HG02588 (cell line): ENCODE results near the gene ZMYM3.
A peak's percentile ranks its signal among the peaks of the same experiment; 100 is the strongest.
"Not testable (repeated sequence)": the region's sequence is repeated elsewhere in the genome, so short reads cannot be mapped to it uniquely, and the experiment has no call there.

ENCODE experiments used
- ATAC-seq: cut with Tn5 transposase; IDR thresholded peaks from one replicate; pipeline ENCODE4 v1.9.1; 2021; ENCODE audit warnings: mild to moderate bottlenecking, moderate library complexity; ENCODE audit not compliant: unreplicated experiment

Gene ZMYM3

DNA sequence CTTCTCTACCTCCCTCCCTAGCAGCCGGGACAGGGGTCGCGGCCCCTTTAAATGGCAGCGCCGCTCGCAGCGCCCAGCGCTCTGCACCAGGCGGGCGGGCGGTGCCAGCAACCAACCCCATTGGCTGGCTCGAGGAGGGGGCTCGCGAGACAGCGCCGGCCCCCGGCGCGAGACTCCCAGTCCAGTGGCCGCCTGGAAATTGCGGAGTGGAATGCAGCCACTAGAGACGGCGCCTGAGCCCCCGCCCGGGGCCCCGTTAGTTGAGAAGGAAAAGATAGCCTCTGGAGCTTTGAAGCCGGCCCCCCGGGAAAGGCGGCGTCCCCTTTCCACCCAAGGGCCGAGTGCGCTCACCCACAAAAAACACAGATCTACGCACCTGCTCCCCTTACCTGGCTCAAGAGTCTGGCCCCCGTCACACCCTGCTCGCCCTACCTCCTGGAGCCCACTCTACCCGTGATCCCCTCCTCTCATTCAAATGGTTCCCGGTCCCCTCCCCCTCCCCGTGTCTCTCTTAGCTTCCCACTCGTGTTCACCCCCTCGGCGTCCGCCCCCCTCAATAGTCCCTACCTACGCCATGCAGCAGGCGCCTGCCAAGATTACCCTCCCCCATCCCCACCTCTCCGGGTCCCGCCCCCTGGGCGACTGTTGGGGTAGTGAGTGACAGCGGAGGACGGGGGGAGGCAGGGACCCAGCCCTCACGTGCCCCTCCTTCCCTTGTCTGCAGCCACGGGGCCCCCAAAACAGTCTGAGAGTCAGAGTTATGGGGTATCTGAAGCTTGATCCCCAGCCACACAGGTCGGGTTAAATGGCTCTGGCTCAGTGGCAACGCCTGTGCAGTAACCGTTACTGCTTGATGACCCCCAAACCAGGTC is at the start of gene ZMYM3:
ZMYM3 (minus strand) TSS at position 49 of the 872 bp plus-strand sequence. CDS start 885 bp downstream, outside the sequence.
- ATAC-seq: peak; percentile 86

DNA sequence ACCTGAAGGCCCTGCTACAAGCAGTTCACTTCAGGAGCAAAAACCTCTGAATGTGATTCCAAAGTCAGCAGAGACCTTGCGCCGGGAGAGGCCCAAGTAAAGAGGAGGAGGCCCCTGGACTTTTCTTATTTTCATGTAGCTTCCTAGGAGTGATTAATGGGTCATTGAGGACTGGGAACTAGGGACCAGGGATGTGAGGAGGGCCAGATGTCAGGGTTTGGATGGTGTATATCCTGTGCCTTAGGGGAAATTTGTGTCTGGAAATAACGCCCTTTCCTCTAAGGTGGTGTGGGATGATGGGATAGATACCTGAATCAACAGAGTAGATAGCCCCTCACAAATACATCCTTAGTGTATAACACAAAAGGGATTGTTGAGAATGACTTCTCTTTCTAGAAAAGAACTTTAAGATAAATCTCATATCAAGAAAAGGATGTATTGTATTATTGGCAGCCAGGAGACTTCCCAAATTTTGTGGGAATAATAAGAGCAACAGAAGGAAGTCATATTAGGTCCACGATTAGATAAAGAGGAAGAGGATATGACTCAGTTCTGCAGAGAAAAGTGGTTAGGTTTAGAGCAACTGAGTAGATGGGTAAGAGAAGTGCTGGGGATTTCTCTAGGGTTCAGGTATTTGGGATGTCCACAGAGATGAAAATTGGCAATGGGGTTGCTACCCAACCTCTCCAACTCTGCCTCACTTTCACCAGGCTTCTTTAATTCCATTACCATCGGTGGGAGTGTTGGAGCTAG is 48.7 kb upstream of the ZMYM3 start:
- ATAC-seq: no peak

- ATAC-seq: no peak
These were observed 47.4 kb upstream of the ZMYM3 start, which contains the start of gene ITGB1BP2 for GRCh38 chrX:71301195-71301924. Gene ITGB1BP2 (plus strand): TSS chrX:71301750. CDS start chrX:71301807, 57 bp downstream.

DNA sequence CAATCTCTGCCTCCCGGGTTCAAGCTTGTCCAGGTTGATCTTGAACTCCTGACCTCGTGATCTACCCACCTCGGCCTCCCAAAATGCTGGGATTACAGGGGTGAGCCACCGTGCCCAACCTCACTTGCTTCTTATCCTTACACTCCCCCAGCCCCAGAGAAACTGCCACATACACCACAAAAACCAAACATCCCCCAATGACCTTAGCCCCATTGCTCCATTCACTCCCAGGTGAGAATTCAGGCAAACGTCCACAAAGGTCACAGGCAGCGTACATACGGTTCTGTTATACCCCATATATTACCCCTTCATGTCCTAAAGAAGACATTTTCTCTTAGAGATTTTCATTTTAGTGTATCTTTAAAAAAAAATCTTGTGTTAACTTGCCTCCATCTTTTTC is 46.6 kb upstream of the ZMYM3 start:
- not testable (repeated sequence) for ATAC-seq

DNA sequence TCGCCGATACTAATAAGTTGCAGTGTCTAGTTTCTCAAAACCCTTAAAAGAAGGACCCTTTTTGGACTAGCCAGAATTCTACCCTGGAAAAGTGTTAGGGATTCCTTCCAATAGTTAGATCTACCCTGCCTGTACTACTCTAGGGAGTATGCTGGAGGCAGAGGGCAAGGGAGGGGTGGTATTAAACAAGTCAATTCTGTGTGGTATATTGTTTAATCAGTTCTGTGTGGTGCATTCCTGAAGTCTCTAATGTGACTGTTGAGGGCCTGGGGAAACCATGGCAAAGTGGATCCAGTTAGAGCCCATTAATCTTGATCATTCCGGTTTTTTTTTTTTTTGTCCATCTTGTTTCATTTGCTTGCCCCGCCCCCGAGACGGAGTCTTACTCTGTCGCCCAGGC is 46.1 kb upstream of the ZMYM3 start:
- not testable (repeated sequence) for ATAC-seq

DNA sequence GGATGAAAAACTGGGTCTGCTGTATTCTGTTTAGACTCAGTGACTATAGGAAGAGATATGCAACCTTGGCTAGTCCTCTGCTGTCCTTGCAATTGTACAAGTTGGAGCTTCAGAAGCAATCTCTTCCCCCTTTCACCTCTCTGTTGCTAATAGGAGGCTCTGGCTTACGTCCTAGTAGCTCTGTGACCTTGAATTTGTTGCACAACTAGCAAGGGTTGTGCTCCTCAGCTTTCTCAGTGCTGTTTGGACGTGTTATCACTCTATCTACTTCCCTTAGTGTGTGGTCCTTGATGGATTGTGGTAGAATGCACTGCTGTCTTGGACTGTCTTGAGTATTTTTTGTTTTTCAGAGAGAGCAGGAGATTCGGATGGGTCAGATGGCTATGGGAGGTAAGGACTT is 44.2 kb upstream of the ZMYM3 start:
- ATAC-seq: no peak

GRCh38 chrX:71296806-71297205 is 42.9 kb upstream of the ZMYM3 start:
- no peak for ATAC-seq

DNA sequence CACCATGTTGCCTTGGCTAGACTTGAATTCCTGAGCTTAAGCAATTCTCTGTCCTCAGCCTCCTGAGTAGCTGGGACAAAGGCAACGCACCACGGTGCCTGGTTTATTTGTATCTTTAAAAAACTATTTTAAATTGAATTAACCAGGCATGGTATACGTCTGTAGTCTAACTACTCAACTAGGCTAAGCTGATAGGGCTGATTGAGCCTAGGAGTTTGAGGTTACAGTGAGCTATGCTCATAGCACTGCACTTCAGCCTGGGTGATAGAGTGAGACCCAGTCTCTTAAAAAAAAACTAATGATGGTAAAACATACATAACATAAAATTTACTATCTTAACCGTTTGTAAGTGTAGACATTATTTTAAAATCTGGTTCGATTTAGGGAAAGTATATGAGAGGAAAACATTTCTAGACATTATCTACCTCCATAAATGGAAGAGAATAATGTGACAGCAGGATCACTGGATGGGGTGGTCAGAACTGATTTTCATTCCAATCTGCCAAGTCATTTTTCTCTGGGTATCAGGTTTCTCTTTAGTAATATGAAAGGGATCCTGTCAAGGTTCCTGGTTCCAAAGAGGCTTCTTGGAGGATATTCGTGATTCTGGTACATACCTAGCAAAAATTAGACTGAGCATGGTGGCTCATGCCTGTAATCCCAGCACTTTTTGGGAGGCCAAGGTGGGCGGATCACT is 38.9 kb upstream of the ZMYM3 start:
- ATAC-seq: no peak

DNA sequence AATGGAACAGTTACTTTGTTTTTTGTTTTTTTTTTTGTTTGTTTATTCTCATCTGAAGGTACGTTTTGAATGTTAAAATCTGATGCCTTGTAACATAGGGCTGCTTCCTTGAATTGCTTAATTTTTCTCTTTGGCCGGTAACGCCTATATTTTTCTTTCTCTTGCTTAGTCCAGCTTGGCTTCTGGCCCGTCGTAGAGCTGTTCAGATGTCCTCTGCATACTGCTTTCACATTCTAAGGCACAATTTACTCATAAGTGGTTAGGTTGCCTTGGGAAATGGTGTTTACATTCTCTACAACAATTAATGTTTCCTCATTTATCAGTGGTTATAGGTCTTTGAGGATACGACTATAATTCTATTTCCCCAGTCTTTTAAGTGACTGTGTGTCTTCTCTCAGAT is 37.4 kb upstream of the ZMYM3 start:
- no peak for ATAC-seq

- no peak for ATAC-seq
These were observed 32.0 kb upstream of the ZMYM3 start for GRCh38 chrX:71285929-71286328.

DNA sequence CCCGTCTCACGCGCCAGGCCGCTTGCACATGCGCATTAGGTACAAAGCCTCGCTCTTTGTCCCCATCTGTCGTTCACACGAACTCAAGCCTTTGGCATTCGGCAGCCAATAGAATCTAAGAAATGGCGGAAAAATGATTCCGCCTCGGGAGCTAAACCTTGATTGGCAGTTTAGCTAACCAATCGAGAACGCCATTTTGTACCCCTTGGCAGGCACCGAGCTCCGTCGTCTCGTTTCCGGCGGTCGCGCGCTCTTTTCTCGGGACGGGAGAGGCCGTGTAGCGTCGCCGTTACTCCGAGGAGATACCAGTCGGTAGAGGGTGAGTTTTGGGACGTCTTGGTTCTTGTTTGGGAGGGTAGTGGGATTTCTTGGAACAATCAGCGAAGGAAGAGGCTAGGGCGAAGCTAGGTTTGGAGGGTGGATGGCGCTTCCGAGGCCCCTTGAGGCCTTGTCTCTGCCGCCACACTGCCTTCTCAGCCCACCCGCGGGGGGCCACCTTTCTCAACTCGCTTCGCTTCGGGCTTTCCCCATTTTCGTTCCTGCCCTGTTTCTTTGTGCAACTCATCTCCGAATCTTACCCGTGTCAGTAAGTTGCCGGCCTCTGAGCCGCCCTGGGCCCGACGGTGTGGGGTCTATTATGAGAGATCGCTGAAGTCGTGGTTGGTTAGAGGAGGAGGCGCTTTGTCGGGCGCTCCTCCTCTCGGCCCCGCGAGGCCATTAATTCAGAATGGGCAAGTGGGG is 29.6 kb upstream of the ZMYM3 start, which contains the start of gene NONO:
NONO (plus strand) TSS at position 233 of the 741 bp plus-strand sequence. CDS start 7,003 bp downstream, outside the sequence.
- ATAC-seq: peak; percentile 84

DNA sequence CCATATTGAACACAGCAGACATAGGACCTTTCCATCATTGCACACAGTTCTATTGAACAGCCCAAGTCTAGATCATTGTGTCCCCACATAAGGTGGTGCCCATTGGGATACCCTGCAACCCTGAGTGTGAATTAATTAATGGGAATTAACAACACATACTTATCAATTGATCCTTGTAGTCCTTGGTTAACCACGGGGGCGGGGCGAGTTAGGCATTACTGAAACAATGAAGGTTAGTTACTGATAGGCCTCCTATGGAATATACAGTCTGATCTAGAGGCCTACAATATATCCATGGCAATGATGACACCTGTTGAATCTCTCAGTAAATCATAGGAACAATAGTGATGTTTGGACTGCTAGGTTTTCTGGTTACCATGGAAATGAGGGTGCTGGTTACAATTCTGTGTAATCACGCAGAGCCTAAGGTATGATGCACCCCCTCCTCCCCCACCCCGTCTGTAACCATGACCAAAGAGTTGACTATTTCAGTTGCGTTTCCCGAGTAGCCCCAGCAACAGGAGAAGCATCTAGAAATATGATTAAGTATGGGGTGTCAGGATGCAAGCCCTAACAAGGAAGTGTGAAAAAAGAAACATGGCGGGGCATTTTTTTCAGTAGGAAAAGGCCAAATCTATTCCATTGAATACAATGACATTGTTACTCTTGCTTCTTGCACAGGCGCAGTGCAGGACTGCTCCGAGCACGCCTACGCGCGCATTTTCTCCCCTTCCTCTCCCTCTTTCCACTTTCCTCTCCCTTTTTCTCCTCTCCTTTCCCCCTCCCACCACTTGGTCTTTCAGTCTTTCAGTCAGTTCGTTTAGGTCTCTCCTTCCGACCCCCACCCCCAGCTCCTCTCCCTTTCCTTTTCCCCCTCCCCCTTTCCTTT is 28.8 kb upstream of the ZMYM3 start:
- ATAC-seq: peak; percentile 29

DNA sequence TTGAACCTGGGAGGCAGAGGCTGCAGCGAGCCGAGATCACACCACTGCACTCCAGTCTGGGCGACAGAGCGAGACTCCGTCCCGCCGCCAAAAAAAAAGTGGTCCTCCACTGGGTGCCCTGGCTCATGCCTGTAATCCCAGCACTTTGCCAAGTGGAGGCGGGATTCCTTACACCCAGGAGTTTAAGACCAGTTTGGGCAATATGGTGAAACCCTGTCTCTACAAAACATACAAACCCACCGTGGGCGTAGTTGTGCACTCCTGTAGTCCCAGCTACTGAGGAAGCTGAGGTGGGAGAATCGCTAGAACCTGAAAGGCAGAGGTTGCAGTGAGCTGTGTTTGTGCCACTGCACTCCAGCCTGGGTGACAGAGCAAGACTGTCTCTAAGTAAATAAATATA is 27.4 kb upstream of the ZMYM3 start:
- not testable (repeated sequence) for ATAC-seq

DNA sequence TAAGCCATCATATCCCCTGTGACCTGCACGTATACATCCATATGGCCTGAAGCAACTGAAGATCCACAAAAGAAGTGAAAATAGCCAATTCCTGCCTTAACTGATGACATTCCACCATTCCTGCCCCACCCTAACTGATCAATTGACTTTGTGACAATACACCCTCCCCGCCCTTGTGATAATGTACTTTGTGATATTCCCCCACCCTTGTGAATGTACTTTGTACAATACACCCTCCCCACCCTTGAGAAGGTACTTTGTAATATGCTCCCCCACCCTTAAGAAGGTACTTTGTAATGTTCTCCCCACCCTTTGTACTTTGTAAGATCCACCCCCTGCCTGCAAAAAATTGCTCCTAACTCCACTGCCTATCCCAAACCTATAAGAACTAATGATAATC is 18.4 kb upstream of the ZMYM3 start:
- not testable (repeated sequence) for ATAC-seq

GRCh38 chrX:71269801-71270395 is 16.0 kb upstream of the ZMYM3 start:
- ATAC-seq: no peak

DNA sequence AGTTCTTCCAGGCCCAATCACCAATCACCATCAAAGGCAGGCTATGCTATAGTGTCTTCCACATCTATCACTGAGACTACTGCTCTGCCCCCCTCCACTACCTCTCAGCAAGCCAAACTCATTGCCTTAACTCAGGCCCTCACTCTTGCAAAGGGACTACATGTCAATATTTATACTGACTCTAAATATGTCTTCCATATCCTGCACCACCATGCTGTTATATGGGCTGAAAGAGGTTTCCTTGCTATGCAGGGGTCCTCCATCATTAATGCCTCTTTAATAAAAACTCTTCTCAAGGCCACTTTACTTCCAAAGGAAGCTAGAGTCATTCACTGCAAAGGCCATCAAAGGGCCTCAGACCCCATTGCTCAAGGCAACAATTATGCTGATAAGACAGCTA is 14.7 kb upstream of the ZMYM3 start:
- ATAC-seq: not testable (repeated sequence)

DNA sequence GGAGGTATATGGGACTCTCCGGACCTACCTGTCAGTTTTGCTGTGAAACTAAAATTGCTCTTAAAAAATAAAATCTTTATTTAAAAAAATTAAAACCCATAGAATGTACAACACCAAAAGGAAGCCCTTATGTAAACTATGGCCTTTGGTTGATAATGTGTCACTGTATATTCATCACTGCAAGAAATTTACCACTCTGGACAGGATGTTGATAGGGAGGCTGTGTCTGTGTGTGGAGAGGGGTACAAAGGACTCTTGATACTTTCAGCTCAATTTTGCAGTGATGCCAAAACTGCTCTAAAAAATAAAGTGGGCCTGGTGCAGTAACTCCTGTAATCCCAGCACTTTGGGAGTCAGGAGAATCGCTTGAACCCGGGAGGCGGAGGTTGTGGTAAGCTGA is 2.9 kb upstream of the ZMYM3 start:
- no peak for ATAC-seq

DNA sequence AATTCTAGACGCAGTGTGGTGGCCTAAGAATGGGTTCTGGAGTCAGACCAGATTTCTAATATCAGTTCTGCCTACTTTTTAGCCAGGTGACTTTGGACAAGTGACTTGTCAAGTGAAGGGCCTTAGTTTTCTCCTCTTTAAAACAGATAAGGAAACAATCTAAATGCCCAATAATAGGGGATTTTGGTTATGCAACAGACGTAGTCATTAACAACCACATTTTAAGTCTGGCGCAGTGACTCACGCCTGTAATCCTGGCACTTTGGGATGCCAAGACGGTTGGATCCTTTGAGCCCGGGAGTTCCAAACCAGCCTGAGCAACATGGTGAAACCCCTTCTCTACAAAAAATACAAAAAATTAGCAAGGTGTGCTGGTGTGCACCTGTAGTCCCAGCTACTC is 2.1 kb upstream of the ZMYM3 start:
- no peak for ATAC-seq
